IPS DF 19.7 (cell line): ENCODE measurements around the gene PRSS21.

ENCODE experiments used
- DNase-seq: peaks from one replicate; pipeline ENCODE4 v3.0.0-alpha.2; 2013; ENCODE audit warnings: low read depth, low spot score

PRSS21 gene, protein sequence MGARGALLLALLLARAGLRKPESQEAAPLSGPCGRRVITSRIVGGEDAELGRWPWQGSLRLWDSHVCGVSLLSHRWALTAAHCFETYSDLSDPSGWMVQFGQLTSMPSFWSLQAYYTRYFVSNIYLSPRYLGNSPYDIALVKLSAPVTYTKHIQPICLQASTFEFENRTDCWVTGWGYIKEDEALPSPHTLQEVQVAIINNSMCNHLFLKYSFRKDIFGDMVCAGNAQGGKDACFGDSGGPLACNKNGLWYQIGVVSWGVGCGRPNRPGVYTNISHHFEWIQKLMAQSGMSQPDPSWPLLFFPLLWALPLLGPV

GRCh38 chr16:2816751-2817339, at the start of gene PRSS21:
Gene PRSS21 (plus strand): TSS chr16:2817237. CDS start chr16:2817269, 32 bp downstream.
- no peak for DNase-seq

DNA sequence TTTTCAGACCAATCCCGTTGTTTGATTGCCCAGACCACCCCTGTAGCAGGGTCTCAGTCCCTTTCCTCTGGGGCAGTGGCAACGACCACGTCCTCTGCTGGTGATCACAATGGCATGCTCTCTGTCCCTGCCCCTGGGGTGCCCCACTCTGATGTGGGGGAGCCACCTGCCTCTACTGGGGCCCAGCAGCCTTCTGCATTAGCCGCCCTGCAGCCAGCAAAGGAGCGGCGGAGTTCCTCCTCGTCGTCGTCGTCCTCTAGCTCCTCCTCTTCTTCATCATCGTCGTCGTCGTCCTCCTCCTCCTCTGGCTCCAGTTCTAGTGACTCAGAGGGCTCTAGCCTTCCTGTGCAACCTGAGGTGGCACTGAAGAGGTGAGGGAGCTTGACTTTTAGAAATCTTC, 49.1 kb upstream of the PRSS21 start:
- no peak for DNase-seq

GRCh38 chr16:2768403-2769089, 48.5 kb upstream of the PRSS21 start:
- DNase-seq = no peak

GRCh38 chr16:2769100-2769529, 47.9 kb upstream of the PRSS21 start:
- DNase-seq = no peak

- DNase-seq = no peak
Observed at GRCh38 chr16:2769675-2770056, 47.4 kb upstream of the PRSS21 start.

DNA sequence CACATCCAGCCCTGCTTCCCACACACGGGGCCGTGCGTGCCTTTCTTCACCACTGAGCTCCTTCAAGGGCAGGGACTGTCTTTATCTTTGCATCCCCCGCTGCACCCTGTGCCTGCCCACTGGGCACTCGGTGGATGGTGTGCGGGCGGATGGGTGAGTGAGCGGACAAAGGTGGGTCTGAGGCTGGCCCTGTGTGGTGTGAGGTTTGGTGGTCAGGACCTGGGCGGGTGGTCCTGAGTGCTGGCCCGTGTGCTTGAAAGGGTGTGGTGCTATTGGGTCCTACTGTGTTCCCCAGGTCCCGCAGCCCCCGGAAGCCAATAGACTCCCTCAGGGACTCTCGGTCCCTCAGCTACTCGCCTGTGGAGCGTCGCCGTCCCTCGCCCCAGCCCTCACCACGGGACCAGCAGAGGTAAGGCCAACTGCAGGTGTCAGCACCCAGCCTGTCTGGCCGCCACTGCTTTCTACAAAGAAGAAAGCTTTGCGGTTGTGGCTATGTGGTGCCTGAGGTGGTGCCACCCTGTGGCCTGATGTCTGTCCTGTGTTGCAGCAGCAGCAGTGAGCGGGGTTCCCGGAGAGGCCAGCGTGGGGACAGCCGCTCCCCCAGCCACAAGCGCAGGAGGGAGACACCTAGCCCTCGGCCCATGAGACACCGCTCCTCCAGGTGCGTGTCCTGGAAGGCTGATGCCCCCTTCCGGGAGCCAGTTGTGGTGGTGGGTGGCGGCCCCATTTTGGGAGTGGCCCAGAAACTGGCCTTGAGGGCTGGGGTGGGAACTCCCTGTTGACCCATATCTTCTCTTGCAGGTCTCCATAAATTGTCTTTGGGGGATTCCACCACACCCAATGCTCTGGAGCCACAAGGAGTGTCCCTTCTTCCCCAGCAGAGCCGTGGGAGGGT, 46.7 kb upstream of the PRSS21 start:
- DNase-seq = no peak

DNA sequence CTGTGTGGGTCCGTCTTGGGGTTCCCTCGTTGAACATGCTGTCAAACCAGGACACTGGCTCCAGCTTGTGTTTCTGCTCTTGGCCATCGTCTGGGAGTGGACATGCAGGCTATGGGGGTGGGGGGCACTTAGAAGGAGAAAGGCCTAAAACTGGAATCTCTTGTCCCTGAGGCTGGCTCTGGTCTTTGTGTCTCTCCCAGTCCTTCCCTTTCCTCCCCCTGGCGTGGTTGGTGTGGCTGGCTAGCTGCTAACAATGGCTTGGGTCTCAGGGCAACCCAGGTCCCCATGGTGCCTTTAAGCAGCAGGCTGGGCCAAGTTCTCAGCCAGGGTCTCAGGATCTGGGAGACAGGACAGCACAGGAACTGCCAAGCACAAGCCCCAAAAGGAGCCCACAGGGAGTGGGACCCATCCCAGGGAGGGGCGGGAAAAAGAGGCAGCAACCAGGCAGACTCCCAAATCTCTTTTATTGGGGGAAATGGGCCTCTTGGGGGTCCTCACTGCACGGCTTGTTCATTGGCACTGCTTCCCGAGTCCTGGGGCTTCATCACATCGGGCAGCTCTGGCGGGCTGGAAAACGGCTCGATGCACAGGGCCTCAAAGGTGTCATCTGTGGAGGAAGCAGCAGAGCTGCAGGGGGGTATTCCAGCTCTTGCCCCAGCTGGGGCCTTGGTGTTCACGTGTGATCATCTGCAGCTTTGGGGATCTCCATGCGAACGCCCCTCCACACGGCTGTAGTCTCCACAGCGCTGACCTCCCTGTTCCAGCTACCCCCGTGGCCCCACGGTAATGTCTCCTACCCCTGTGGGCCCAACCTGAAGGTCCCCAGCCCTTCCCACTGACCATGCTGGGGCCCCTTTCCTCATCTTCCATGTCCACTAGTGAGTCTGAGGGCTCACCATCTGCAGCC, 45.3 kb upstream of the PRSS21 start:
- no peak for DNase-seq

- no peak for DNase-seq
Observed at GRCh38 chr16:2773188-2773968, 43.7 kb upstream of the PRSS21 start.

- no peak for DNase-seq
Observed at GRCh38 chr16:2774161-2774891, 42.7 kb upstream of the PRSS21 start.

GRCh38 chr16:2775131-2775716, 41.8 kb upstream of the PRSS21 start:
- no peak for DNase-seq

GRCh38 chr16:2775765-2776499, 41.1 kb upstream of the PRSS21 start:
- no peak for DNase-seq

DNA sequence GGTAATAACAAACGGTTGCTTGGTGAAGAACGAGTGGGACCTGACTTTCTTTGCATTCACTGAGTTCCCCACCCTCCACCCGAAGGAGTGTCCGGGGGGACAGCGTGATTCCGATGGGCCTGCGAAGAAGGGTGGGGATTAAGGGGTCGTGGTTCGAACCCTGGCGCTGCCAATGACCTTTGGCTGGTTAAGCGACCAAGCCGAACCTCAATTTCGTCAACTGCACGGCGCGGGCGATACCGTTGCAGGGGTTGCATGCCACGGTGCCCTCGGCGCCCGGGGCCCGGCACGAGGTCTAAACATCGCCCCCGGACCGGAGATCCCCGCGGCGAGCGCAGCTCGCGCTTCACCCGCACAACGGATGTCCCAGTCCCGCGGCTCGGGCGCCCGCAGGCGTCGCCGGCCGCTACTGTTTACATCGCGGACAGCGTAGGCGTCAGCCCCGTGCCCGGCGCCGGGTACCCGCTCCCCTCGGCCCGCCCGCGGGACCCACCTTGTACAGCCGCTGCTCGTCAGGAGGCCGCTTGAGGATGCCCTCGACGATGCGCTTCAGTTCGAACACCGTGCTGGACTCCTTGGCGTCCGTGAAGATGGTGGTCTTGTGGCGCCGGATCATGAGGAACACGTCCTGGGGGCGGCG, 40.4 kb upstream of the PRSS21 start:
- DNase-seq = no peak

DNA sequence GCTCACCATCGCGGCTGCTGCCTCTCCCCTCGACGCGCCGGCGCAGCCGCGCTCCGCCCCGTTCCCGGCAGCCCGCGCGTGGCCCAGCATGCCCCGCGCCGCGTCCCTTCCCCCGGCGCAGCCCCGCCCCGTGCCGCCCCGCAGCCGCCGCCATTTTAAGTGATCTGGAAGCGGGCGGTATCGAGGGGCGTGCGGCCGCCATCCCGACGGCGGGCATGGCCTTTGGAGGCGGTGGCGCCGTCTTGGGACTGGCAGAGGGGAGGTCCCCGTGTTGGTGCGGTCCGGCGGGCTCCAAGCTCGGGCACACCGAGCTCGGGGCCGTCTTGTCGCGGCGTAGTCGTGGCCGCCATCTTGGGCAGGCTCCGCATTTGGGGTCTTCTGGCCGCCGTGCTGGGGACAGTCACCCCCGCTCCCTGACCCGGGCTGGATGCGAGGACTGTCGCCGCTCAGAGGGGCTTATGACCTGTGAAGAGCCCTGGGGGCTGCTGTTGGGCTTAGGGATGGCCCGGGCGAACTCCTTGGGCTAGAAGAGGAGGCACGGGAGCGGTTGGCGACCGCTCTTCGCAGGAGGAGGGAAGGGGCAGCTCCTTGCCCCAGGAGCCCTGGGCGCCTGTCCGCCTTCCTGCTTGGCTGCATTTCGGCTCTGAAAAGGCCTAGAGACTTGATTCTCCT, 39.7 kb upstream of the PRSS21 start, which contains the start of gene ELOB:
ELOB (minus strand) TSS at position 50 of the 672 bp plus-strand sequence; CDS start at position 9, 41 bp downstream.
- DNase-seq = no peak

GRCh38 chr16:2777903-2778629, 39.0 kb upstream of the PRSS21 start:
- no peak for DNase-seq

DNA sequence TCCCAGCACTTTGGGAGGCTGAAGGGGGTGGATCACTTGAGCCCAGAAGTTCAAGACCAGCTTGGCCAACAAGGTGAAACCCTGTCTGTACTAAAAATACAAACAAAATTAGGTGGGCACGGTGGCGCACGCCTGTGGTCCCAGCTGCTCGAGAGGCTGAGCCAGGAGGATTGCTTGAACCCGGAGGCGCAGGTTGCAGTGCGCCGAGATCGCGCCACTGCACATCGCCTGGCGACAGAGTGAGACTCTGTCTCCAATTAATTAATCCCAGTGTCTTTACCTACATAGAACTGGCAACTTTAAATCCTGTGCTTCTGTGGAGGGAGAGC, 38.4 kb upstream of the PRSS21 start:
- no peak for DNase-seq

DNA sequence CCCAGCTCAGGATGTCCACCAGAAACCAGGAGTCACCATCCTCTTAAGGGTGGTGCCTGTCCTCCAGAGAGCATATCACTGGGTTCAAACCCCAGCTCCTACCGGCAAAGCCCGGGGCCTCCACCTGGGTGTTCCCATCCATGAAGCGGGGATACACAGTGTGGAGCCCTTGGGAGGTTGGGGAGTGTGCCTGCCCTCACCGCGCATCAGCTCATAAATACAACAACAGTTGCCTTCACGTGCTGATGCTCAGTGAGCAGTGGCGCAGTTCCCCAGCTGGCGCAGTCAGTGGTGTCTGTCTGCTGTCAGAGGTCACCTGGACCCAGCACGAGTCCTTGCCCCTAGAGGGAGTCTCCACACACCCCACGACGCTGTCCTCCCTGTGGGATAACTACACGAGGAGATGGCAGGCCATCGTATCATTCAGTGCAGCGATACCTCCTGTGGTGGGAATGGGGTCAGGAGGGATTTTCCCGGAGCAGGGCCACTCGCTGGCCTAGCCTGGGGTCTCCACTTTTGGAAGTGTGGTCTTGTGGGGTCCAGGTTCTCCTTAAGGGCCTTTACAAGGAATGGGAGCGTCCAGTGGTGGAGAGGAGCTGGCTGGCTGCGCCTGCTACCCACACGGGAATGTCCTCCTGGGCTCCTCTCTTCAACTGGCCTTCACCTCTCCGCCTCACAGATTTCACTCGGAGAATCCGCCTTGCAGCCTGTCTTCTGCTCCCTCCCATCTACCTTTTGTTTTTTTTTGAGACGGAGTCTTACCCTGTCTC, 37.7 kb upstream of the PRSS21 start:
- DNase-seq = no peak
